Gastrocnemius medialis (tissue), 4 donors: ENCODE measurements around the gene CLEC18A. TPM values are rescaled to one million over a fixed set of nuclear protein-coding genes. Genes with fewer than 3 reads are reported as not detected.

Source experiments
- ATAC-seq, 2 donors: fragments of 150-250 bp; one replicate each; pipeline ENCODE4 v1.9.1; 2016
- DNase-seq, 2 donors: peaks; one replicate each; pipeline ENCODE4 v3.0.0-alpha.2; 2019
- H3K27ac ChIP-seq, 4 donors: fragments of 200-600 bp; sonication (generic); 1 replicate in 1 of 4; 2 replicates in 3 of 4; pipeline ENCODE4 v1.5.1; 2016 to 2018; ENCODE audit warnings: mild to moderate bottlenecking in 2 of 4, moderate library complexity in 1 of 4
- H3K27me3 ChIP-seq, 3 donors: fragments of 200-600 bp; sonication (generic) in 2 of 3; 1 replicate in 1 of 3; 2 replicates in 2 of 3; pipeline versions ENCODE4 v1.5.1 to v1.6.0; 2016 to 2019; ENCODE audit warnings: mild to moderate bottlenecking in 1 of 3, moderate library complexity in 1 of 3
- H3K36me3 ChIP-seq, 2 donors: fragments of 200-600 bp; sonication (generic) in 1 of 2; one replicate each; pipeline ENCODE4 v1.5.1; 2017 to 2018
- H3K4me1 ChIP-seq, 2 donors: fragments of 200-600 bp; sonication (generic) in 1 of 2; one replicate each; pipeline ENCODE4 v1.5.1; 2016 to 2017; ENCODE audit warnings: mild to moderate bottlenecking in 2 of 2
- H3K4me3 ChIP-seq, 4 donors: fragments of 200-600 bp; sonication (generic) in 3 of 4; 1 replicate in 1 of 4; 2 replicates in 3 of 4; pipeline ENCODE4 v1.5.1; 2016 to 2019; ENCODE audit warnings: mild to moderate bottlenecking in 2 of 4
- H3K9me3 ChIP-seq, 3 donors: fragments of 200-600 bp; sonication (generic) in 2 of 3; 1 replicate in 1 of 3; 2 replicates in 2 of 3; pipeline ENCODE4 v1.5.1; 2016 to 2019
- CTCF ChIP-seq, 5 experiments: fragments of 450-650 bp in 3 of 5; fragments of 200-600 bp in 2 of 5; sonication (generic) in 2 of 5; IDR thresholded peaks in 4 of 5; conservative IDR thresholded peaks in 1 of 5; 1 replicate in 4 of 5; 2 replicates in 1 of 5; pipeline ENCODE4 v1.5.1; 2016 to 2019; ENCODE audit warnings: antibody characterized with exemption in 5 of 5, mild to moderate bottlenecking in 3 of 5, moderate library complexity in 3 of 5
- POLR2A ChIP-seq, 2 donors: fragments of 450-650 bp; IDR thresholded peaks; one replicate each; pipeline ENCODE4 v1.6.1; 2017; ENCODE audit warnings: antibody characterized with exemption in 2 of 2, mild to moderate bottlenecking in 2 of 2, moderate library complexity in 2 of 2
- in situ Hi-C, 4 donors: fragments of 200-750 bp; cut with MboI; loops; one replicate each; pipeline versions ENCODE4 v1.15.0 to v1.8.0; 2017; ENCODE audit warnings: low sequenced_read_pairs in 4 of 4
- intact Hi-C: fragments of 100-400 bp; cut with DNase I; formaldehyde crosslinking; loops from one replicate; pipeline ENCODE4 v1.15.1; 2023; ENCODE audit warnings: low total_unique reads
- total RNA-seq, 4 donors: library from RNA; depleted of rRNA; stranded (reverse); fragments of >200 nt; gene quantifications; one replicate each; pipeline versions ENCODE4 v1.1.0 to v1.2.3, GENCODE V29; 2016

CLEC18A gene
- total RNA-seq, 4 donors from 2014 or later, result 0.71 TPM; not detected in 3

GRCh38 chr16:69924041-69924775, 26.9 kb upstream of the CLEC18A start:
- Histone ChIP-seq H3K4me3 (no peak overlapping the region), H3K27me3 (no peaks in the 10 kb centered on the region), H3K27ac (peak overlapping the region; percentile 70 to 82 (median 72)), H3K9me3 (no peaks in the 10 kb centered on the region), H3K4me1 (peaks cover 15 to 27% of the 10 kb centered on the region in 2 donors), H3K36me3 (no peaks in the 10 kb centered on the region)
- intact Hi-C loops (loop anchor here (10.0 kb wide), 1 partner anchor 59 kb away; no protein-coding TSS in a partner anchor), in situ Hi-C loops (no loop called here)
- TF ChIP-seq POLR2A (IDR thresholded peaks at IDR 0.05) (no peak), CTCF (IDR thresholded peaks at IDR 0.05 in 4 of 5, conservative IDR thresholded peaks at IDR 0.05 in 1 of 5) (no peak)
- DNase-seq (no peak), ATAC-seq (no peak)

GRCh38 chr16:69924777-69925191, 26.4 kb upstream of the CLEC18A start:
- Histone ChIP-seq H3K9me3 (no peaks in the 10 kb centered on the region), H3K27me3 (no peaks in the 10 kb centered on the region), H3K36me3 (no peaks in the 10 kb centered on the region), H3K4me3 (peak overlapping the region; percentile 23 to 41 (median 34)), H3K4me1 (peaks cover 15 to 27% of the 10 kb centered on the region in 2 donors), H3K27ac (peak overlapping the region; percentile 70 to 82 (median 72))
- DNase-seq (peak in 1 of 2 donors; percentile 58), ATAC-seq (peak in 1 of 2 donors; percentile 65)
- TF ChIP-seq CTCF (IDR thresholded peaks at IDR 0.05 in 4 of 5, conservative IDR thresholded peaks at IDR 0.05 in 1 of 5) (no peak), POLR2A (IDR thresholded peaks at IDR 0.05) (peak in 1 of 2 donors; percentile 47)
- intact Hi-C loops, result loop anchor here (10.0 kb wide), 1 partner anchor 60 kb away; no protein-coding TSS in a partner anchor
- in situ Hi-C loops, result loop anchor here in 1 of 4 donors (5.0 kb wide), 1 partner anchor 127 kb away; no protein-coding TSS in a partner anchor

- no peaks in the 10 kb centered on the region for H3K9me3 ChIP-seq
- H3K27ac ChIP-seq, result peak overlapping the region; percentile 70 to 82 (median 72)
- in situ Hi-C loops, result loop anchor here in 1 of 4 donors (5.0 kb wide), 1 partner anchor 128 kb away; no protein-coding TSS in a partner anchor
- no peak for TF ChIP-seq CTCF (IDR thresholded peaks at IDR 0.05 in 4 of 5, conservative IDR thresholded peaks at IDR 0.05 in 1 of 5)
- no peak for TF ChIP-seq POLR2A (IDR thresholded peaks at IDR 0.05)
- H3K27me3 ChIP-seq, result no peaks in the 10 kb centered on the region
- peaks cover 15 to 27% of the 10 kb centered on the region in 2 donors for H3K4me1 ChIP-seq
- H3K4me3 ChIP-seq, result peak overlapping the region; percentile 23 to 41 (median 34)
- DNase-seq (no peak), ATAC-seq (no peak)
- intact Hi-C loops, result loop anchor here (10.0 kb wide), 1 partner anchor 61 kb away; no protein-coding TSS in a partner anchor
- H3K36me3 ChIP-seq, result no peaks in the 10 kb centered on the region
These were observed 25.8 kb upstream of the CLEC18A start for GRCh38 chr16:69925311-69925710.

GRCh38 chr16:69926241-69926640, 24.9 kb upstream of the CLEC18A start:
- Histone ChIP-seq H3K4me1 (peaks cover 7 to 19% of the 10 kb centered on the region in 2 donors), H3K27ac (peak overlapping the region; percentile 70 to 82 (median 72)), H3K36me3 (peaks cover 0 to 6% of the 10 kb centered on the region in 2 donors), H3K4me3 (peak overlapping the region in 1 of 4 donors; percentile 31), H3K9me3 (no peaks in the 10 kb centered on the region), H3K27me3 (no peaks in the 10 kb centered on the region)
- no peak for ATAC-seq
- in situ Hi-C loops (loop anchor here in 1 of 4 donors (5.0 kb wide), 1 partner anchor 129 kb away; no protein-coding TSS in a partner anchor), intact Hi-C loops (loop anchor here (10.0 kb wide), 1 partner anchor 61 kb away; no protein-coding TSS in a partner anchor)
- TF ChIP-seq POLR2A (IDR thresholded peaks at IDR 0.05) (no peak), CTCF (IDR thresholded peaks at IDR 0.05 in 4 of 5, conservative IDR thresholded peaks at IDR 0.05 in 1 of 5) (no peak)
- DNase-seq, result no peak
